ENCODE data around the gene GPR141. TPM values are rescaled to one million over a fixed set of nuclear protein-coding genes. Genes with fewer than 3 reads are reported as not detected.

Gene GPR141
- total RNA-seq, 1 donor from 2014 or later: not detected

DNA sequence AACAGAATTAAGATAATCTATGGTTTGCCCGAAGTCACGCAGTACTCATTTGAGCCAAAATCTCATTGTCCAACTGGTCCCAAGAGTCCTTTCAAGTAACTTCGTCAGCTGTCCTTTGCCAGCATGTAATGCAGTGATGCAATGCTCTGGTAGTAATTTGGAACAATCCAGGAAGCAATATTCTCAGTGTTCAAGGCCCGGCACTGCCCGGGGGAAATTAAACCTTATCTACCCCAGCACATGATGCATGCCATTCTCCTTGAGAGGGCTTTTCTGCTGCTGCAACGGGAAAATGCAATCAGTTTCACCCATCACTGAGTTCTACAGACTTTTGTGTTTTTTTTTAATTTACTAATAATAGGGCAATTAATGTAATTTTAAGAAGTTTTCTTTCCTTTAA is 87.3 kb downstream of the GPR141 start:
- H3K4me3 Mint-ChIP-seq: no peak overlapping the region

DNA sequence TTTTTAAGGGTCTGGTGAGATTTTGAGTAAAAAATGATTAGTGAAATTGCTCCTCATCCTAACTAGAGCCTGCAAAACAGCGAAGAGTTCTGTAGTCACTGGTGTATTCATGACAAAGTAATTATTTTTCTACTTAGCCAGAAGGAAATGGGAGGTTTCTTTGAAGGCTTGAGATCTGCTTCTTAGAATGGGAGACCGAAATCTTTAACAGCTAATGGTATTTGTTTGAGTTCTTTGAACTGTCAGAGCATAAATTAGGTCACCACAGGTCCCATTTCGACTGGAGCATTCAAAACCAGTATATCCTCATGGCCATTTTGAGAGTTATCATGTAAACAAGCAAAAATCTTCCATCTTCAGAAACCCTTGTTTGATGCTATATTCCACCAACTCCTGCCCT is 87.8 kb downstream of the GPR141 start:
- H3K27ac Mint-ChIP-seq: no peak overlapping the region
- TF ChIP-seq, protein P1, sequence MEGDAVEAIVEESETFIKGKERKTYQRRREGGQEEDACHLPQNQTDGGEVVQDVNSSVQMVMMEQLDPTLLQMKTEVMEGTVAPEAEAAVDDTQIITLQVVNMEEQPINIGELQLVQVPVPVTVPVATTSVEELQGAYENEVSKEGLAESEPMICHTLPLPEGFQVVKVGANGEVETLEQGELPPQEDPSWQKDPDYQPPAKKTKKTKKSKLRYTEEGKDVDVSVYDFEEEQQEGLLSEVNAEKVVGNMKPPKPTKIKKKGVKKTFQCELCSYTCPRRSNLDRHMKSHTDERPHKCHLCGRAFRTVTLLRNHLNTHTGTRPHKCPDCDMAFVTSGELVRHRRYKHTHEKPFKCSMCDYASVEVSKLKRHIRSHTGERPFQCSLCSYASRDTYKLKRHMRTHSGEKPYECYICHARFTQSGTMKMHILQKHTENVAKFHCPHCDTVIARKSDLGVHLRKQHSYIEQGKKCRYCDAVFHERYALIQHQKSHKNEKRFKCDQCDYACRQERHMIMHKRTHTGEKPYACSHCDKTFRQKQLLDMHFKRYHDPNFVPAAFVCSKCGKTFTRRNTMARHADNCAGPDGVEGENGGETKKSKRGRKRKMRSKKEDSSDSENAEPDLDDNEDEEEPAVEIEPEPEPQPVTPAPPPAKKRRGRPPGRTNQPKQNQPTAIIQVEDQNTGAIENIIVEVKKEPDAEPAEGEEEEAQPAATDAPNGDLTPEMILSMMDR (conservative IDR thresholded peaks at IDR 0.05): no peak
- H3K4me3 Mint-ChIP-seq: no peak overlapping the region
- DNase-seq (ENCODE audit: extremely low spot score, unreplicated experiment): no peak
- H3K36me3 Mint-ChIP-seq: no peaks in the 10 kb centered on the region
- H3K27me3 Mint-ChIP-seq: peaks cover 22% of the 10 kb centered on the region
- no peaks in the 10 kb centered on the region for H3K4me1 Mint-ChIP-seq (ENCODE audit: unreplicated experiment)
- peaks cover 5% of the 10 kb centered on the region for H3K9me3 Mint-ChIP-seq

More for the DNA sequence above, 87.3 kb downstream of the GPR141 start:
- Mint-ChIP-seq H3K9me3 (peaks cover 5% of the 10 kb centered on the region), H3K36me3 (no peaks in the 10 kb centered on the region), H3K27me3 (peaks cover 22% of the 10 kb centered on the region), H3K4me1 (ENCODE audit: unreplicated experiment) (no peaks in the 10 kb centered on the region), H3K27ac (no peak overlapping the region)
- TF ChIP-seq, protein P1 (conservative IDR thresholded peaks at IDR 0.05): no peak
- no peak for DNase-seq (ENCODE audit: extremely low spot score, unreplicated experiment)

DNA sequence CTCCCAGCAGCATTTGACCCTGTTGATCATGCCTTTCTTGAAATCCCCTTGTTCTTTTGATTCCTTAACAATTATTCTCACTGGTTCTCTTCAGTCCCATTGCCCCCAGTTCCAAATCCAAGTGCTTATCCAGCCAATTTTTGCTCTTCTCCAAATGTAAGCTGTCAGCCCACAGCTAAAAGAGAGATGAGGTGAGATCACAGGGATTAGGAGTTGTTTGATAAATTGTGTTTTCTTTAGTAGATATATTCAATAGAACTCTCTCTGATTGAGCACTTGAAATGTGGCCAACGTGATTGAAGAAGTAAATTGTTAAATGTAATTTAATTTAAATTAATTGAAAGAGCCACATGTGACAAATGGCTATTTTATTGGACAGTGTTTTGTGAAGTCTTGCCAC is 88.2 kb downstream of the GPR141 start:
- TF ChIP-seq, protein P1 (conservative IDR thresholded peaks at IDR 0.05): no peak
- H3K4me1 Mint-ChIP-seq (ENCODE audit: unreplicated experiment): no peaks in the 10 kb centered on the region
- no peak overlapping the region for H3K27ac Mint-ChIP-seq

DNA sequence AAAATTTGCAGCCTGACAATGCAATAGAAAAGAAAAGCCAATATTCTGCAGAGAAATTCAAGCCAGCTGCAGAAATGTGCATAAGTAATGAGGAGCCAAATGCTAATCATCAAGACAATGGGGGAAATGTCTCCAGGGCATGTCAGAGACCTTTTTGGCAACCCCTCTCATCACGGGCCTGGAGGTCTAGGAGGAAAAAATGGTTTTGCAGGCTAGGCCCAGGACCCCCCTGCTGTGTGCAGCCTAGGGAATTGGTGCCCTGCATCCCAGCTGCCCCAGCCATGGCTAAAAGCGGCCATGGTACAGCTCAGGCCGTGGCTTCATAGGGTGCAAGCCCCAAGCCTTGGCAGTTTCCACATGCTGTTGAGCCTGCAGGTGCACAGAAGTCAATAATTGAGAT is 92.4 kb downstream of the GPR141 start:
- Mint-ChIP-seq H3K4me3 (no peak overlapping the region), H3K36me3 (no peaks in the 10 kb centered on the region), H3K27ac (no peak overlapping the region), H3K4me1 (ENCODE audit: unreplicated experiment) (no peaks in the 10 kb centered on the region), H3K27me3 (peaks cover 10% of the 10 kb centered on the region), H3K9me3 (peaks cover 5% of the 10 kb centered on the region)
- TF ChIP-seq, protein P1 (conservative IDR thresholded peaks at IDR 0.05): no peak
- DNase-seq (ENCODE audit: extremely low spot score, unreplicated experiment): no peak

More for the DNA sequence above, 88.2 kb downstream of the GPR141 start:
- H3K9me3 Mint-ChIP-seq: peaks cover 5% of the 10 kb centered on the region
- H3K36me3 Mint-ChIP-seq: no peaks in the 10 kb centered on the region
- H3K4me3 Mint-ChIP-seq: no peak overlapping the region
- DNase-seq (ENCODE audit: extremely low spot score, unreplicated experiment): no peak
- H3K27me3 Mint-ChIP-seq: peaks cover 19% of the 10 kb centered on the region

DNA sequence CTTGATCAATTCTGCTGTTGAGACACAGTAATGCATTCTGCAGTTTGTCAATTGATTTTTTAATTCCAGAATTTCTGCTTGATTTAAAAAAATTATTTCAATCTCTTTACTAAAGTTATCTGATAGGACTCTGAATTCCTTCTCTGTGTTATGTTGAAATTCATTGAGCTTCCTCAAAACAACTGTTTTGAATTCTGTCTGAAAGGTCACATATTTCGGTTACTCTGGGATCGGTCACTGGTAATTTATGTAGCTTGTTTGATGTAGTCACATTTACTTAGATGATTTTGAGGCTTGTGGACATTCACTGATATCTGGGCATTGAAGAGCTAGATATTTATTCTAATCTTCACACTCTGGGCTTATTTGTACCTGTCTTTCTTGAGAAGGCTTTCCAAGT is 97.6 kb downstream of the GPR141 start:
- no peak overlapping the region for H3K27ac Mint-ChIP-seq
- H3K27me3 Mint-ChIP-seq: peaks cover 11% of the 10 kb centered on the region
- no peak overlapping the region for H3K4me3 Mint-ChIP-seq
- DNase-seq (ENCODE audit: extremely low spot score, unreplicated experiment): no peak
- no peaks in the 10 kb centered on the region for H3K36me3 Mint-ChIP-seq
- no peaks in the 10 kb centered on the region for H3K9me3 Mint-ChIP-seq
- TF ChIP-seq, protein P1 (conservative IDR thresholded peaks at IDR 0.05): no peak
- H3K4me1 Mint-ChIP-seq (ENCODE audit: unreplicated experiment): no peaks in the 10 kb centered on the region

DNA sequence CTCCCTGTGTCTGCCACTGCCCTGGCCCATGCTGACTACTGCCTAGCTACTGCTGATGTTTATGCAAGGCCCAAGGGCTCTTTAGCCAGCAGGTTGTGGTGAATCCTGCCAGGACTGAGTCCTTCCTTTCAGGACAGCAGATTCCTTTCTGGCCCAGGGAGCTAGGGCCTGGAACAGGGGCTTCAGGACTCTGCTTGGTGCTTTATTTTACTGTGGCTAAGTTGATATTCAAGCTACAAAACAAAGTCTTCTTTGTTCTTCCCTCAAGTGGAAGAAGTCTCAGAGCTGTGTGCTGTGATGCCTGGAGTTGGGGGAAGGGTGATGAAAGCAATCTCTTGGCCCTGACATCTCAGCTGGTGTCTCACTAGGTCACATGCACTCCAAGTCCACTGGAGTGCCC is 98.6 kb downstream of the GPR141 start:
- TF ChIP-seq, protein P1 (conservative IDR thresholded peaks at IDR 0.05): no peak
- no peaks in the 10 kb centered on the region for H3K4me1 Mint-ChIP-seq (ENCODE audit: unreplicated experiment)
- H3K4me3 Mint-ChIP-seq: no peak overlapping the region
- H3K9me3 Mint-ChIP-seq: no peaks in the 10 kb centered on the region
- DNase-seq (ENCODE audit: extremely low spot score, unreplicated experiment): no peak
- no peaks in the 10 kb centered on the region for H3K36me3 Mint-ChIP-seq
- peaks cover 11% of the 10 kb centered on the region for H3K27me3 Mint-ChIP-seq
- no peak overlapping the region for H3K27ac Mint-ChIP-seq
